GM23248 (cell line): ENCODE data around the gene SYDE2.

ENCODE experiments used
- EZH2 ChIP-seq: fragments of 200-600 bp; sonication (generic); IDR thresholded peaks from 2 replicates; pipeline ENCODE4 v1.6.1; 2018; ENCODE audit warnings: antibody characterized with exemption, mild to moderate bottlenecking; ENCODE audit not compliant: insufficient read depth, poor library complexity, severe bottlenecking
- EZH2phosphoT487 ChIP-seq: fragments of 200-600 bp; sonication (generic); IDR thresholded peaks from 2 replicates; pipeline ENCODE4 v1.6.1; 2018; ENCODE audit warnings: antibody characterized with exemption, moderate library complexity, mild to moderate bottlenecking, low read depth; ENCODE audit not compliant: insufficient read depth

DNA sequence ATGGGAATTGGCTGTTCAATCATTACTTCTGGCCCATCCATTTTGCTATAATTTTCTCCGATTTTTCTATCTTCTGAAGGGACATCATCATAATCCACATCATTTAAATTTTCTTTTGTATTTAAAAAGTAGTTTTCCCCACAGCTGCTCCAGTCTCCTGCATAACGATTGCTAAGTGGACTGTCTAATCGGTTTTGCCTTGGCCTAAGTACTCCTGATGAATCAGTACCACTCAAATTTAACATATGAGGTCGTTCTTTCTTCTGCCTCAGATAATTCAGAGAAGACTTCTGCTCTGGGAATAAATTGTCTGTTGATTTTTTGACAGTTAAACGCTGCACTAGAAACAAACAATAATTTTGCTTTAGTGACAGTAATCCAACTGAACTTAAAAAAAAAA lies 41.9 kb downstream of the SYDE2 start:
- no peak for TF ChIP-seq EZH2phosphoT487
- no peak for TF ChIP-seq EZH2
